ENCODE measurements around the gene HEPHL1. TPM values are rescaled to one million over a fixed set of nuclear protein-coding genes. Genes with fewer than 3 reads are reported as not detected.
"Not testable (repeated sequence)": the region's sequence is repeated elsewhere in the genome, so short reads cannot be mapped to it uniquely, and the experiment has no call there.

Gene HEPHL1, protein sequence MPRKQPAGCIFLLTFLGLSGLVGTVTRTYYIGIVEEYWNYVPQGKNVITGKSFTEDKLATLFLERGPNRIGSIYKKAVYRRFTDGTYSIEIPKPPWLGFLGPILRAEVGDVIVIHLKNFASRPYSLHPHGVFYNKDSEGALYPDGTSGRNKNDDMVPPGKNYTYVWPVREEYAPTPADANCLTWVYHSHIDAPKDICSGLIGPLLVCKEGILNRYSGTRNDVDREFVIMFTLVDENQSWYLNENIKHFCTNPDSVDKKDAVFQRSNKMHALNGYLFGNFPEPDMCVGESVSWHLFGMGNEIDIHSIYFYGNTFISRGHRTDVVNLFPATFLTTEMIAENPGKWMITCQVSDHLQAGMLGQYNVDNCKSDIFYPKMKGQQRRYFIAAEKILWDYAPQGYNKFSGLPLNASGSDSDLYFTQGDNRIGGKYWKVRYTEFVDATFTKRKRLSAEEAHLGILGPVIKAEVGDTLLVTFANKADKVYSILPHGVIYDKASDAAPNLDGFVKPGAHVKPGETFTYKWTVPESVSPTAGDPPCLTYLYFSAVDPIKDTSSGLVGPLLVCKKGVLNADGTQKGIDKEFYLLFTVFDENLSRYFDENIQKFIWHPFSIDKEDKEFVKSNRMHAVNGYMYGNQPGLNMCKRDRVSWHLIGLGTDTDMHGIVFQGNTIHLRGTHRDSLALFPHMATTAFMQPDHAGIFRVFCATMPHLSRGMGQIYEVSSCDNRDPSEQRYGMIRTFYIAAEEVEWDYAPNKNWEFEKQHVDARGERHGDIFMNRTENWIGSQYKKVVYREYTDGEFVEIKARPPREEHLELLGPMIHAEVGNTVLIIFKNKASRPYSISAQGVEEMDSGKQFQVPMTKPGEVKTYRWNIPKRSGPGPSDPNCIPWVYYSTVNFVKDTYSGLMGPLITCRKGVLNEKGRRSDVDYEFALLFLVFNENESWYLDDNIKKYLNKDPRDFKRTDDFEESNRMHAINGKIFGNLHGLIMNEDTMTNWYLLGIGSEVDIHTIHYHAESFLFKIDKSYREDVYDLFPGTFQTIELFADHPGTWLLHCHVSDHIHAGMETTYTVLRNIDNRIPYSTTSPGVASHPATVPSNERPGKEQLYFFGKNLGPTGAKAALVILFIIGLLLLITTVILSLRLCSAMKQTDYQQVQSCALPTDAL
- total RNA-seq, result not detected

DNA sequence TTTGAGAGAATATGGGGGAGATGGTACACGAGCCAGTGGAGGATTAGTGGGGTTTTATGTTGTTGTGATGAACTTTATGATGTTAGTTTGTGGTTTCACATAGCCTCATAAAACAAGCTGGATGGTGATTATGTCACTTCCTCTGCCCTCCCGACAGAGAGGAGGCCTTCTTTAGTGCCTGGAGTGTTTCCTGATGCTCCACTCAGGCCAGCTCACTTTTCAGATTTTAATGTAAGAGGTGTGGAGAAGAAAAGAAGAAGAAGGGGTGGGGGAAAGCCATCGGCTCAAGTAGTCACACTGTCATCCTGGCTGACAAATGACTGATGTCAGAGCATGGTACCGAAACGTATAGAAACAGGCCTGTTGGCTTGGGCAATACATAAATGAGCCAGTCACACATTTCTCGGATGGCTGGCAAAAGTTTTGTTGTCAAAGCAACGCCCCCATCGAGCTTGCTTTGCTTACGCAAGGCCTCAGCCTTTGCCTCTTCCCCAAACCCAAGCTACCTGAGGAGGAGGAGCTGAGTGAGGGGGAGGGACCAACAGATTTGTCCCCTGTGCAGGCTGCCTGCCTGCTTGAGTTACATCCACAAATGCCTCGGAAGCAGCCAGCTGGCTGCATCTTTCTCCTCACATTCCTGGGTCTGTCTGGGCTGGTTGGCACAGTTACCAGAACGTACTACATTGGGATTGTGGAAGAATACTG lies at the start of gene HEPHL1:
Gene HEPHL1, plus strand, starts transcription at position 578 of the 705 bp plus-strand sequence. Its CDS starts 15 bp downstream, at position 593.
- POLR2A ChIA-PET, result no interaction called here
- CTCF ChIA-PET, result no interaction called here

DNA sequence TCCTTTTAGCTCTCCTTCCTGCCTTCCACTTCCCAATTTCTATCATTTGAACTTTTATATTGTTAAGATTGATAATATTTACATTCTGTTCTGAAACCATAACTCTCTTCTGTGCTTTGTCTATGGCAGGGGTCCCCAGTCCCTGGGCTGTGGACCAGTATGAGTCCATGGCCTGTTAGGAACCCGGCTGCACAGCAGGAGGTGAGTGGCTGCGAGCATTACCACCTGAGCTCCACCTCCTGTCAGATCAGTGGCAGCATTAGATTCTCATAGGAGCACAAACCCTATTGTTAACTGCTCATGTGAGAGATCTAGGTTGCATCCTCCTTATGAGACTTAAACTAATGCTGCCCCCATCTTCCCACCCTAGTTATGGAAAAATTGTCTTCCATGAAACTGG lies 48.4 kb upstream of the HEPHL1 start:
- CTCF ChIA-PET, result no interaction called here
- POLR2A ChIA-PET, result no interaction called here

DNA sequence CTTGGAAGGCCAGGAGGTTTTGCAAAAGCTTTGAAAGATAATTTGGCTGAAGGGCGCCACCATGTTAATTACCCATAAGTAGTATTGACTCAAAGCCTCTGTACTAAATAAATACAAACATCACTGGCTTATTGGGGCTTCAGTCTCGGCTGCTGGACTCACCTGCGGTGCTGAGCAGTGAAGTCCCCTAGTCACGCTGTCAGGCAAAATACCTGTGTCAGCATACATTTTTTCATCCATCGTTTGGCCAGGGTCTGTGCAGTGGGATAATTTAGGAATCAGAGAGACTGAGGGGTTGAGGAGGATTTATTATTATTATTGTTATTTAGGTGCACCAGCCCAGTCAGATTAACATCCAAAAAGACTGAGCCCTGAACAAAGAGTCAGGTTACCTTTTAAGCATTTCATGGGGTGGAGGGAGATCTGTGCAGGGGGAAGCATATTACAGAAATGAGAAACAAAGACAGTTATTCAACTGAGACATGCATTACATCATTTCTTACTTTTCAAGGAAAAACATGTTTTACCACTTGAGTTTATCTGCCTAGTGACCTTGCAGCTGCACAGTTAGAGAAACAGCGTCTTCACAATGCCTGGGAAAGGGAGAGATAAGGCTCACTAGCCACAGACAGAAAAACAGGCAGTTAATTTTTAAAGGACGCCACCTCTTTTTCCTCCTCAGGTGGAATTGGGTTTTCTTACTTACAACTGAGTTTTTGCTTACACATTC lies 47.7 kb upstream of the HEPHL1 start:
- POLR2A ChIA-PET, CTCF ChIA-PET: not testable (repeated sequence)

DNA sequence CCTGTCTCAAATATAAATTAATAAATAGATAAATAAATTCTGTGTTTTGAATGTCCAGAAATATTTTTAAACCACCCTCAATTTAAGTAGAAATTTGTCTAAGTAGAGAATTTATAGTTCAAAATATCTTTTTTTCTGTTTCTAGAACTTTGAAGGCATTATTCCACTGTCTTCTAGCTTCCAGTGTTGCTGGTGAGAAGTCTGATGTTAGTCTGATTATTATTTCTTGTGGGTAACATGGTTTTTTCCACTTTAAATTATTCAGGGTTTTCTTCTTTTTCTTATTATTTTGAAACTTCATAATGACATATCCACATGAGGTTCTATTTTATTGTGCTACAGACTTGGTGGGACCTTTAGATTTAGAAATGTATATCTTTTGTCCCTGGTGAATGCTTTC lies 46.4 kb upstream of the HEPHL1 start:
- ChIA-PET CTCF (no interaction called here), POLR2A (no interaction called here)

DNA sequence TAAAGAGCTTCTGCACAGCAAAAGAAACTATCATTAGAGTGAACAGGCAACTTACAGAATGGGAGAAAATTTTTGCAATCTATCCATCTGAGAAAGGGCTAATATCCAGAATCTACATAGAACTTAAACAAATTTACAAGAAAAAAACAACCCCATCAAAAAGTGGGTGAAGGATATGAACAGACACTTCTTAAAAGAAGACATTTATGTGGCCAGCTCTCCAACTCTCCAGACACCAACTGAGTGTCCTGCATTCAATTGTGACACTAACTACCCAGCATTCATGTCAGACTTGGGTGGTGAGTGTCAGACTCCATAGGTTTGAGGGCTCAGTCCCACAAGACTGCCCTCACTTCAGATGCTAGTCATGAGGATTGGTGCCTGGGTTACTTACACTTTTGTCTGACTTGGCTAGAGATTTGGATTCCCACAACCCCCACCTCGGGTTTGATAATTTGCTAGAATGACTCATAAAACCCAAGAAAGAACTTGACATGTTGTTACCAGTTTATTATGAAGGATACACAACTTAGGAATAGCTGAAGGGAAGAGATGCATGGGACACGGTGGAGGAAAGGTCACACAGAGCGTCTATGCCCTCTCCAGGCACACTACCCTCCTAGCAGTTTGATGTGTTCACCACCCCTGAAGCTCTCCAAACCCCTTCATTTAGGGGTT lies 44.4 kb upstream of the HEPHL1 start:
- POLR2A ChIA-PET, CTCF ChIA-PET: not testable (repeated sequence)

DNA sequence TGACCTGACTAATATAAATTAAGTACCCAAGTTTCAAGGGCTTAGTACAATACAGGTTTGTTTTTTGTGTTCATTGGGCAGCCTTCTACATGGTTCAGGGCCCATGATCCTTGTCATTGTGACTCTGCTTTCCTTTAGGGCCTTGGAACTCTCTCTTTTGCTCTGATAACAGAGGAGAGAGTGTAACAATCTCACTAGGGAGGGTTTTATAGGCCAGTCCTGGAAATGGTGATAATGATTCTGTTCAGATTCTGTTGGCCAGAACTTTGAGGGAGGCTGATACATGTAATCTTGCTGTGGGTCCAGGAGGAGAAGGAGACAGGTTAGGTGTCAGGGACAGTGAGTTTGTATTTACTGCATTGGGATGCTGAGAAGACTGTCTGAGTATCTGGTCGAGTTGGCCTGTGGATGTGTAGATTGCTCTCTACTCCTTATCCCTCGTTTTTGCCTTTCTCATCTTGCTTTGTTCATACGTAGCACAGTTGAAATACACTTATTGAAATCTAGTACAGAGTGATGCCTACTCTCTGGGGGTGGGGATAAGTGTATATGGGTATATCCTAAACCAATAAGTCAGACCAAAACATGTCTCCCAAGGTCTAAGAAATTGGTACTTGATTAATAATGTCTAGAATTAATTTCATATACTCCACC lies 37.5 kb upstream of the HEPHL1 start:
- ChIA-PET CTCF (no interaction called here), POLR2A (no interaction called here)

DNA sequence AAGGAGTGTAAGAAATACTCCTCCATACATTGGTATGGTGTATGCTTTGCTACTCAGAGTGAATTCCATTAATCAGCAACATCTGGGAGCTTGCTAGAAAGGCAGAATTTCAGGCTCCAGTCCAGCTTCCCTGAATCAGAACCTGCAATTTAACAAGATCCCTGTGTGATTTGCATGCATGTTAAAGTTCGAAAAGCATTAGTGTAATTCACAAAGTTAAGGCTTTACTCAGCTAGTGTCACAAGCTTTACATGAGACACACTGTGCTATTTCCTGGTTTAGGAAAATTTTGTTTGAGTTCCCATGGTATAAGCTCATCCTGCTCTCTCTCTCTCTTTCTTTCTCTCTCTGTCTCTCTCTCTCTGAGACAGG lies 37.0 kb upstream of the HEPHL1 start:
- ChIA-PET POLR2A (no interaction called here), CTCF (no interaction called here)

DNA sequence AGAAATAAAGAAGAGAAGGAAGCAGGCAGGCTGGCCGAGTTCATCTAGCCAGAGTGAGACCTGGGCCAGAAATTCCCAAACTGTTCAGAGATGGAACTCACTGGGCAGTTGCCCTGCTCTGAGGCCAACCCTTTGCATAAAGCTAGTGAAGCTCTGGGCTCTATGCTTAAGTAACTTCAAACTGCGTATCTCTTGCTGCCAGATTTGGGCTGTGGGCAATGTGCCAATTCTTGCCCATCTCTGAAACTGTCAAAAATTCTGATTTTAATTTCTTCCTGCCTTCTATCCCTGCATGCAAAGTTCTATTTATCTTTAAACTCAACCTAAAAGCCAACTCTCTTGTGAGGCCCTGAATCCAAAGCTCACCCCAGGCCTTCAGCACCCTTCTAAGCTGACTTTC lies 36.2 kb upstream of the HEPHL1 start:
- CTCF ChIA-PET, result no interaction called here

DNA sequence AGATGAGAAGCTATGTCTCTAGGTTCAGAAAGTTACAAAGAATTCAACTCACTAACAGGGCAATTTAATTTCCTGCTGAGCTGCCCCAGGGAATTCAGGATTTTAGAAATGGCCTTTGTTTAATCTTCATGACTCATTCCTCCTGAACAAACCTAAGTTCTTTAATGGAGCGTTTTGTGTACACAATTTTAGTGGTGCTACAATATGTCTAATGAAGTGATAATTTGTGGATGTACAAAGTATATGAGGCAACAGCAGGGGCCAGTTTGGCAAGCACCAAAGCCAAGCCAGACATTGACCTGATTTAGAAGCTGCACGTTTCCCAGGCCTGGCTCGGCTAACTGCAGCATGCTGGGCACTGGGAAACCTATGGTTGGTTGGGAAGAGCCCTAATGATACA lies 34.4 kb upstream of the HEPHL1 start:
- POLR2A ChIA-PET, result no interaction called here
- CTCF ChIA-PET, result no interaction called here

More for the DNA sequence above, 36.2 kb upstream of the HEPHL1 start:
- POLR2A ChIA-PET, result no interaction called here

DNA sequence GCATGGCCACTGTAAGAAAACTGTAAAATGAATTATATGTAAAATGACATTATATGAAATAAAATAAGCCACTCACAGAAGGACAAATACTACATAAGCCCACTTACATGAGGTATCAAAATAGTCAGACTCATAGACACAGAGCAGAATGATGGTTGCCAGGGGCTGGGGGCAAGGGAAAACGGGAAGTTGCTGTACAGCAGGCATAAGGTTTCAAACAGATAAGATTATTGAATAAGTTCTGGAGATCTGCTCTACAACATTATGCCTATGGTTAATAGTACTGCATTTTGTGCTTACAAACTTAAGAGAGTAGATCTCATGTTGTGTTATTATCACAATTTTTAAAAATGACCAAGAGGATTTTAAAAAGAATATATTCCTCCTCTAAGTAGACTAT lies 32.7 kb upstream of the HEPHL1 start:
- POLR2A ChIA-PET, result no interaction called here
- CTCF ChIA-PET, result no interaction called here

DNA sequence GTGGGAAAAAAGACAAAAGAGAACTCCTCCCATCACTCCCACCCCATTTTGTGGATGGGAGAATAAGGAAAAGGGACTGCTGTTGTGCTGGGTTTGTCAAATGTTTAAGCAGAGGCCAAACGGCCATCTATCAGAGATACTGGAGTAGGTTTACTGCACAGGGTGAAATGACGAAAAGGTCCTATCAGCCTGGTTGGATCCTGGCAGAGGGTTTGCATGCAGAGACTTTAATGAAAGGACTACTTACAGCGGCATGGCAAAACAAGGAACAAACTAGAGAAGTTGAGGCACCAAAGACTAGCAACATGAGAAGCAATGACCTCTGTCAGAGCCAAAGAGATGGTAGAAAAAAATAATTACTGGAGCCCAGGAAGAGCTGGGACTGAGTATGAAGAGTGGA lies 32.2 kb upstream of the HEPHL1 start:
- CTCF ChIA-PET, result no interaction called here
- POLR2A ChIA-PET, result no interaction called here

DNA sequence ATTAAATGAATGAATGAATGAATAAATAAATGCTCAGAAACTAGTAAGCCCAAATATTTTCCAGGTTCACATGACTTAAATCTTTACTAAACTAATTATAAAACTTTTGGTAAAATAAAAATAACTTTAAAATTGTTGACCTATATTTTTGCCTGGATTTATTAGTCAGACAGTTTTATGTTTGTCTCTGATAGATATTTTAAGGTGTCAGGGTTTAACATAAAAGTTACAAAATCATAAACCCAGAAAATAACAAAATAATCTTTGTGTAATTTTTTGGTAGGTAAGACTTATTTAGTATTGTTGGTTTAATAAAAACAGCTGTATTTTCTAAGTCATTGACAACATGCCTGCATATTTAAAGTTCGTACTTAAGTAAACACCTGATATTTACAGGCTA lies 27.4 kb upstream of the HEPHL1 start:
- ChIA-PET CTCF (no interaction called here), POLR2A (no interaction called here)

DNA sequence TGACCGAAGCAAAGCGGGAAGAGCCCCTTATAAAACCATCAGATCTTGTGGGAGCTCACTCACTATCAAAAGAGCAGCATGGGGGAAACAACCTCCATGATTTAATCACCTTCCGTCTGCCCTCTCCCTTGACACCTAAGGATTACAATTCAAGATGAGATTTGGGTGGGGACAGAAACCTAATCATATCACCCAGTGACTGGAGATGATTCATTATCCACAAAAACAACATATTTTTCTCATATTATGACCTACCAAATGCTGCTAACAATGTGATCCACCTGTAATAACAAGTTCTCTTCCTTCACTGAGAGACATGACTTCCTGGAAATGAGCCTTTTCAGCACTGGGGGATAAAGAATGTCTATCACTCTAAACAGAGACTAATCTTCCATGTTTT lies 23.4 kb upstream of the HEPHL1 start:
- ChIA-PET CTCF (no interaction called here), POLR2A (no interaction called here)

DNA sequence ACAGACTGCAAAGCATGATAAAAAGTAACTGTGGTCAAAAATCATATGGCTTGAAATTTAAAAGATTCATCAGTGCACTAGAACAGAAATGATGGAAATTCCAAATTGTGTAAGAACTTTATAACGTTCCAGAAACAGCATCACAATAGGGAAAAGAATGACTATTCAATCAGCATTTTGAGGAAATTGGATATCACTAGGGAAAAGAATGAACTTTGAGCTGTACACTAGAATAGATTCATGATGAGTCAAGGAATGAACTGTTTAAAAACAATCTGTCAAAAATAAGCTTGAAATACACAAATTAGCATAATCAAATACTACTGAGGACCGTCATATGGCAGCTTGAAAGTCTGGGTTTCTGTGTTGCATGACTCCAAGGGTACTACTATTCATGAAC lies 20.5 kb upstream of the HEPHL1 start:
- ChIA-PET POLR2A (no interaction called here), CTCF (no interaction called here)

DNA sequence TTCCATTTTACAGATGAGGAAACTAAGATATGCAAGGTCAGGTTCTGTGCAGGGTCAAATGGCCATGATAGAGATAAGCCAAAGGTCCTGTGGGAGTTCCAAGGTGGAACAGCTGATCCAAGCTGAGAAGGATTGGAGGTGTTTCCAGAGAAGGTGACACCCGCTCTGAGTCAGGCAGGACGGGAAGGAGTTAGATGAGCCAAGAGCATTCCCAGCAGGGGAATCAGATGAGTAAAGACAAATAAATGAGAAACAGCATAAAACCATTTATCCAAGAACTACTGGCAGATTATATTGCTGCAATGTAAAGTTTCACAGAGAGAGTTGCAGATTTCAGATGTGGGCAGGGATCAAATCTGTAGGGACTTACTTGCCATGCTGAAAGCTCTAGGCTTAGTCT lies 18.9 kb upstream of the HEPHL1 start:
- CTCF ChIA-PET, result no interaction called here
- POLR2A ChIA-PET, result no interaction called here

DNA sequence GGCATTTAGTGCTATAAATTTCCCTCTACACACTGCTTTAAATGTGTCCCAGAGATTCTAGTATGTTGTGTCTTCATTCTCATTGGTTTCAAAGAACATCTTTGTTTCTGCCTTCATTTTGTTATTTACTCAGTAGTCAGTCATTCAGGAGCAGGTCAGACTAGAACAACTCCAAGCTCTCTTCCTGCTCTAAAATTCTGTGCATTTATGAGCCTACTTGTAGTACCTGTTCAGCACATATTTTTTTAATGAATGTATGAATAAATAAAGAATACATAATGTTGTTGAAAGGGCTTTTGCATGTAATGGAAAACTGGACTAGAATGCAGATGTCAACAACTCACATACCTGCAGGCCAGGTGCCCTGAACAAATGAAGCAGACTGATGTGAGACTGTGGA lies 13.7 kb upstream of the HEPHL1 start:
- ChIA-PET CTCF (no interaction called here), POLR2A (no interaction called here)

DNA sequence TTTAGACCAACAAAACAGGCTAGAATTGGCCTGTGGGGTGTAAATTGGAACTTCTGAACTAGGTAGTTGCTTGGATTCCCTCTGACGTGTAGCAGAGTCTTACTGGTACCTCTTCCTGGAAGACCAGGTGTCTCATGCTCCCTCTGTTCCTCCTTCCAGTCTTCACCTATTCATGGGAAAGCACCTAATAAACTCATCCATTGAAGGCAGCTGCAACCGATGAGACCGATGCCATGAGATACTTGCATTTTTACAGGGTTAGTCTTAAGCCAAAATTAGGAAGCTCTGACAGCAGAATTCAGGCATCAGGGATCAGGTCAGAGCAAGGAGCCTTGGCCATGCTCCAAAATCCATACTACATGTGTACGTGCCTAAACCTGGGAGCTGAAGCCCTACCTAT lies 13.2 kb upstream of the HEPHL1 start:
- ChIA-PET CTCF (no interaction called here), POLR2A (no interaction called here)

DNA sequence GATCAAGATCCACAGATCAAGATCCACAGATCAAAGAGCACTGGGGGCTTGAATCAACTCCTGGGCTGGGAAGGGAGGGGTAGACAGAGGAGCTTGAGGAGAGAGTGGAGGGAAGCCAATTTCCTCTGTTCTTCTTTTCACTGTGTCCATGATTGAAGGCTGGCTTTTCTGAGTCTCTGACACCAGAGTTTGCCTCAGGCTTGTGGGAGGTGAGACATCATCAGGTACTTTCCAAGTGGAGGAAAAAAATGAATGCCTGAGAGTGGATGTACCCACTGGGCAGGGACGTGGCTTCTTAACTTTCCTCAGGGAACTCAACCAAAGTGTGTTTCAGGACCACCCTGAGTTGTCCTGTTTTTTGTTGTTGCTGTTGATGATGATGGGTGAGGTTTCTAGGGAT lies 11.0 kb upstream of the HEPHL1 start:
- CTCF ChIA-PET, result no interaction called here
- POLR2A ChIA-PET, result no interaction called here

DNA sequence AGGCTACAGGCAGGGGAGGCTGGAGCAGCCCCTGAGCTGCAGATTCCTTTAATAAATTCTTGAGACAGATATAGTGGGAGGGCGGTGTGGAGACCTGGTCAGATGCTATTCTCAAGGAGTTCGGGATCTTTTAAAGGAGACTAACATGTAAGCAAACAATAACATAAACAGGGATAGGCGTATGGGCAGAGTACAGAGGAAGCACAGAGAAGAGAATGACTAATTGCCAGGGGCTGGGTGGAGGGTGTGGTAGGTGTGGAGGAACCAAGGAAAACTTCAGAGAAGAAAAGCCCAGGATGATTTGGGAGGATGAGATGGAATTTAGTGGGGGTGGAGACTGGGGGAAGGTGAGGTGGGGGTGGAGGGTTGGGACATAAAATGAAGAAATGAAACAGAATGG lies 9.7 kb upstream of the HEPHL1 start:
- ChIA-PET POLR2A (no interaction called here), CTCF (no interaction called here)
